Keratinocyte (primary cell): ENCODE measurements around the gene ITFG1. TPM values are rescaled to one million over a fixed set of nuclear protein-coding genes. Genes with fewer than 3 reads are reported as not detected.
A peak's percentile ranks its signal among the peaks of the same experiment; 100 is the strongest.

Experiments
- DNase-seq: peaks from one replicate; pipeline ENCODE4 v3.0.0-alpha.2; 2011; ENCODE audit warnings: low read depth, missing footprints, low spot score
- FAIRE-seq: peaks from 2 replicates; lab custom pipeline; 2011; peaks lifted over from hg19 to GRCh38; lab: Jason Lieb, UNC
- H2AFZ ChIP-seq: 2 replicates; pipeline ENCODE4 v1.6.0; 2012; ENCODE audit warnings: low read length, control low read depth, inconsistent platforms; ENCODE audit not compliant: control insufficient read depth
- H3K27ac ChIP-seq: 2 replicates; pipeline ENCODE4 v1.5.1; 2011; ENCODE audit warnings: low read length; ENCODE audit not compliant: control insufficient read depth, insufficient read depth
- H3K27me3 ChIP-seq: 3 replicates; pipeline ENCODE4 v1.6.0; 2011; ENCODE audit warnings: low read length; ENCODE audit not compliant: control insufficient read depth, insufficient read depth; ENCODE audit errors: extremely low read depth
- H3K36me3 ChIP-seq, 2 experiments: 2 replicates in 1 of 2; 3 replicates in 1 of 2; pipeline ENCODE4 v1.5.1; 2011; ENCODE audit warnings: low read length in 2 of 2, mild to moderate bottlenecking in 1 of 2; ENCODE audit not compliant: control insufficient read depth in 2 of 2, insufficient read depth in 2 of 2; ENCODE audit errors: extremely low read depth in 1 of 2
- H3K4me1 ChIP-seq: 3 replicates; pipeline ENCODE4 v1.5.1; 2011; ENCODE audit warnings: low read length; ENCODE audit not compliant: control insufficient read depth, insufficient read depth; ENCODE audit errors: extremely low read depth
- H3K4me2 ChIP-seq: 3 replicates; pipeline ENCODE4 v1.6.0; 2011; ENCODE audit warnings: low read depth, low read length; ENCODE audit not compliant: control insufficient read depth, insufficient read depth; ENCODE audit errors: extremely low read depth
- H3K4me3 ChIP-seq, 3 experiments: fragments of 200-600 bp in 1 of 3; sonication (generic) in 1 of 3; 2 replicates in 2 of 3; 3 replicates in 1 of 3; pipeline ENCODE4 v1.5.1; 2011 to 2016; ENCODE audit warnings: low read length in 3 of 3, mild to moderate bottlenecking in 3 of 3, control low read depth in 2 of 3, inconsistent platforms in 1 of 3, low read depth in 1 of 3, mixed read lengths in 1 of 3, mixed run types in 1 of 3, moderate library complexity in 1 of 3; ENCODE audit not compliant: control insufficient read depth in 2 of 3, insufficient read depth in 2 of 3; ENCODE audit errors: extremely low read depth in 1 of 3
- H3K79me2 ChIP-seq: 2 replicates; pipeline ENCODE4 v1.6.0; 2012; ENCODE audit warnings: low read length; ENCODE audit not compliant: control insufficient read depth, insufficient read depth
- H3K9ac ChIP-seq: 3 replicates; pipeline ENCODE4 v1.6.0; 2011; ENCODE audit warnings: low read length; ENCODE audit not compliant: control insufficient read depth, insufficient read depth; ENCODE audit errors: extremely low read depth
- H3K9me1 ChIP-seq: 3 replicates; pipeline ENCODE4 v1.6.0; 2011; ENCODE audit warnings: low read length; ENCODE audit not compliant: control insufficient read depth, insufficient read depth; ENCODE audit errors: extremely low read depth
- H3K9me3 ChIP-seq: 2 replicates; pipeline ENCODE4 v1.5.1; 2012; ENCODE audit warnings: low read depth, low read length; ENCODE audit not compliant: control insufficient read depth
- H4K20me1 ChIP-seq: 3 replicates; pipeline ENCODE4 v1.6.0; 2011; ENCODE audit warnings: low read length; ENCODE audit not compliant: control insufficient read depth, insufficient read depth; ENCODE audit errors: extremely low read depth
- CTCF ChIP-seq, 3 experiments: IDR thresholded peaks in 1 of 3; conservative IDR thresholded peaks in 1 of 3; optimal IDR thresholded peaks in 1 of 3; 2 replicates in 2 of 3; 3 replicates in 1 of 3; pipeline versions ENCODE3 to v1.5.1; 2011; ENCODE audit warnings: low read length in 3 of 3, mild to moderate bottlenecking in 3 of 3, moderate library complexity in 2 of 3, control low read depth in 1 of 3, inconsistent platforms in 1 of 3; ENCODE audit not compliant: insufficient read depth in 2 of 3; ENCODE audit errors: extremely low read depth in 1 of 3
- EZH2 ChIP-seq: IDR thresholded peaks from one replicate; pipeline ENCODE4 v1.6.1; 2012; ENCODE audit warnings: inconsistent platforms, mild to moderate bottlenecking, low read length, moderate library complexity
- dilution Hi-C: fragments of 300-500 bp; cut with MboI; formaldehyde crosslinking; loops from one replicate; pipeline ENCODE4 v1.7.0; 2020; ENCODE audit warnings: low sequenced_read_pairs; ENCODE audit not compliant: extremely low pct_ligation_motif_present
- polyA plus RNA-seq, 5 experiments: library from polyadenylated mRNA; depleted of rRNA in 3 of 5; stranded (reverse) in 3 of 5; stranded (forward) in 1 of 5; unstranded in 1 of 5; fragments of >200 nt; gene quantifications; 1 replicate in 1 of 5; 2 replicates in 3 of 5; 3 replicates in 1 of 5; pipeline versions ENCODE4 v1.2.1 to v1.2.3, GENCODE V29; 2011 to 2012; ENCODE audit warnings: missing spikeins in 2 of 5, low read depth in 1 of 5, low replicate concordance in 1 of 5

Gene ITFG1
- polyA plus RNA-seq, 1 donor (not counting 4 experiments of a cell fraction or from before 2014, with no cell fraction given), result 83.8 TPM

- dilution Hi-C loops, result no loop called here
- Histone ChIP-seq H3K9me3 (no peaks in the 10 kb centered on the region), H3K9me1 (no peaks in the 10 kb centered on the region), H3K4me3 (no peak overlapping the region), H2AFZ (no peak overlapping the region), H4K20me1 (no peaks in the 10 kb centered on the region), H3K4me2 (no peak overlapping the region), H3K27me3 (no peaks in the 10 kb centered on the region), H3K36me3 (peaks cover 2 to 8% of the 10 kb centered on the region in 2 experiments), H3K79me2 (no peaks in the 10 kb centered on the region), H3K4me1 (no peaks in the 10 kb centered on the region), H3K27ac (no peak overlapping the region), H3K9ac (no peak overlapping the region)
- FAIRE-seq, result no peak
- DNase-seq, result no peak
- TF ChIP-seq CTCF (optimal IDR thresholded peaks at IDR 0.05 in 1 of 3, IDR thresholded peaks at IDR 0.05 in 1 of 3, conservative IDR thresholded peaks at IDR 0.05 in 1 of 3; ENCODE audit: extremely low read depth in 1 of 3, insufficient read depth in 2 of 3, low read length in 3 of 3), result no peak
- TF ChIP-seq EZH2, result no peak
Measured at GRCh38 chr16:47113130-47113529, 347.7 kb downstream of the ITFG1 start.

GRCh38 chr16:47110939-47111338, 349.9 kb downstream of the ITFG1 start:
- Histone ChIP-seq H4K20me1 (no peaks in the 10 kb centered on the region), H3K4me2 (no peak overlapping the region), H3K4me1 (no peaks in the 10 kb centered on the region), H2AFZ (no peak overlapping the region), H3K27ac (no peak overlapping the region), H3K79me2 (no peaks in the 10 kb centered on the region), H3K9me3 (no peaks in the 10 kb centered on the region), H3K27me3 (no peaks in the 10 kb centered on the region), H3K36me3 (peaks cover 2 to 6% of the 10 kb centered on the region in 2 experiments), H3K4me3 (no peak overlapping the region), H3K9me1 (no peaks in the 10 kb centered on the region), H3K9ac (no peak overlapping the region)
- FAIRE-seq, result no peak
- DNase-seq, result no peak
- no peak for TF ChIP-seq EZH2
- peak in 1 of 3 experiments; percentile 16 for TF ChIP-seq CTCF (optimal IDR thresholded peaks at IDR 0.05 in 1 of 3, IDR thresholded peaks at IDR 0.05 in 1 of 3, conservative IDR thresholded peaks at IDR 0.05 in 1 of 3; ENCODE audit: extremely low read depth in 1 of 3, insufficient read depth in 2 of 3, low read length in 3 of 3)
- dilution Hi-C loops, result no loop called here
